NK-92 treated with Interleukin-12 subunit alpha and Interleukin-12 subunit beta, amount 100 ng/mL, for 24 hours (cell line): ENCODE data around the gene MXI1.
A peak's percentile ranks its signal among the peaks of the same experiment; 100 is the strongest.

ENCODE experiments used
- DNase-seq: peaks from one replicate; lab custom pipeline; 2025; lab: John Stamatoyannopoulos, UW

MXI1 gene

GRCh38 chr10:110207011-110207804 is at the start of gene MXI1:
MXI1 (plus strand) TSS chr10:110207605; CDS start chr10:110207809, 204 bp downstream.
- DNase-seq = peak; percentile 44

GRCh38 chr10:110158051-110159005 is 49.1 kb upstream of the MXI1 start:
- DNase-seq = no peak

GRCh38 chr10:110160081-110160480 is 47.3 kb upstream of the MXI1 start:
- DNase-seq = no peak

GRCh38 chr10:110160522-110160921 is 46.9 kb upstream of the MXI1 start:
- no peak for DNase-seq

- no peak for DNase-seq
Measured at GRCh38 chr10:110162741-110163145, 44.7 kb upstream of the MXI1 start.

- DNase-seq = no peak
Measured at GRCh38 chr10:110163192-110163773, 44.1 kb upstream of the MXI1 start.

- no peak for DNase-seq
Measured at GRCh38 chr10:110163841-110164240, 43.6 kb upstream of the MXI1 start.

GRCh38 chr10:110165239-110165638 is 42.2 kb upstream of the MXI1 start:
- no peak for DNase-seq

GRCh38 chr10:110167149-110167548 is 40.3 kb upstream of the MXI1 start:
- DNase-seq = no peak

GRCh38 chr10:110168601-110169481 is 38.6 kb upstream of the MXI1 start:
- DNase-seq = no peak

- DNase-seq = no peak
Measured at GRCh38 chr10:110169586-110169985, 37.8 kb upstream of the MXI1 start.

- no peak for DNase-seq
Measured at GRCh38 chr10:110170142-110170971, 37.0 kb upstream of the MXI1 start.

GRCh38 chr10:110171032-110171431 is 36.4 kb upstream of the MXI1 start:
- no peak for DNase-seq

- DNase-seq = no peak
Measured at GRCh38 chr10:110172155-110172554, 35.2 kb upstream of the MXI1 start.

GRCh38 chr10:110174201-110174600 is 33.2 kb upstream of the MXI1 start:
- DNase-seq = no peak

GRCh38 chr10:110174816-110175215 is 32.6 kb upstream of the MXI1 start:
- no peak for DNase-seq

- no peak for DNase-seq
Measured at GRCh38 chr10:110175406-110175805, 32.0 kb upstream of the MXI1 start.

- no peak for DNase-seq
Measured at GRCh38 chr10:110176141-110177030, 31.0 kb upstream of the MXI1 start.

GRCh38 chr10:110179220-110179619 is 28.2 kb upstream of the MXI1 start:
- DNase-seq = no peak

GRCh38 chr10:110181451-110181850 is 26.0 kb upstream of the MXI1 start:
- DNase-seq = no peak
